HG03159 (cell line): ENCODE measurements around the gene PLCB3.

Experiments used
- ATAC-seq: cut with Tn5 transposase; IDR thresholded peaks from one replicate; pipeline ENCODE4 v1.9.1; 2021; ENCODE audit warnings: mild to moderate bottlenecking, moderate library complexity; ENCODE audit not compliant: unreplicated experiment

PLCB3 gene

DNA sequence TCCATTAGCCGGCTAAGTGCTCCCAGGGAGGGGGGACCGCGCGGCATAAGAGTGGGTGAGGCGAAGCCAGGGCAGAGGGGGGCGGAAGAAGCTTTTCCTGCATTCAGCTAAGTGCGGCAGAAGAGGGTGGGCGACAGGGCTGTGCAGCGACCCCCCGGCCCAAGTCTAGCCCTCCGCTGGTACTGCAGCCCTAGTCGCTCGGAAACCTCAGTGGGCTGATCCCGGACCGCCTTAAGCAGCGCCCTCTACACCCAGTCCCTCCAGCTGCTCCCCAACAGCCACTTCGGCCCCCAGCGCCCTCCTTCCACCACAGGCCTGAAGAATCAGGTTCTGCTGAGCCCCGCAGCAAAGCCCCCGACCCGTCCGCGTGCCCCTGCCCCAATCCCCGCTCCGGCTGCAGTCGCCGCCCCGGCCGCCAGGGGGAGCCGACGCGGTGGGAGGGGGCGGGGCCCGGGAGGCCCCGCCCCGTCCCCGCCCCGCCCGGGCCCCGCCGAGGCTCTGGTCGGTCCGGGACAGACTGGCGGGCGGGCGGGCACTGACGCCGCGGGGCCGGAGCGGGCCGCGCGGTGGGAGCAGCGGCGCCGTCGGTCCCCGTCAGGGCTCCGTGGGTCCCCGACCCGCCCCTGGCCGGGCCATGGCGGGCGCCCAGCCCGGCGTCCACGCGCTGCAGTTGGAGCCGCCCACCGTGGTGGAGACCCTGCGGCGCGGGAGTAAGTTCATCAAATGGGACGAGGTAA is at the start of gene PLCB3:
TSS of gene PLCB3 (plus strand) at position 515 of the 737 bp plus-strand sequence. CDS start at position 635, 120 bp downstream.
- peak; percentile 37 for ATAC-seq

DNA sequence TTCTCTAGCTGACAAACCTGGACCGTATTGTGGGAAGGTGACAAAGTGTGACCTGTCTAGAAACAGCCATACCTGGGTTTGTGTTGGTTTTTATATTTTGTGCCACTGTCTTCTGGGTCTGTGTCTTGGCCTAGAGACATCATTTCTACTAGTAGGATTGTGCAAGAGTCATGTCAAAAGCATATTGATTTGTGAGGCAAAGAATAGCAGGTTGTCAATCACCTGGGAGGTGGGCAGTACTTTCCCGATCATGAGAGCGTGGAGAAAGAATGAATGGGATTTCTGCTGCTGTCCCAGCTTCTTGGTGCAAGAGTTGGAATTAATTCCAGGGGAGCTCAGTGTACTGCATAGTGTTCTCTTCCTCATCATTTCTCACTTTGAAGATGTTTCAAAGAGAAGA is 49.8 kb upstream of the PLCB3 start:
- no peak for ATAC-seq

DNA sequence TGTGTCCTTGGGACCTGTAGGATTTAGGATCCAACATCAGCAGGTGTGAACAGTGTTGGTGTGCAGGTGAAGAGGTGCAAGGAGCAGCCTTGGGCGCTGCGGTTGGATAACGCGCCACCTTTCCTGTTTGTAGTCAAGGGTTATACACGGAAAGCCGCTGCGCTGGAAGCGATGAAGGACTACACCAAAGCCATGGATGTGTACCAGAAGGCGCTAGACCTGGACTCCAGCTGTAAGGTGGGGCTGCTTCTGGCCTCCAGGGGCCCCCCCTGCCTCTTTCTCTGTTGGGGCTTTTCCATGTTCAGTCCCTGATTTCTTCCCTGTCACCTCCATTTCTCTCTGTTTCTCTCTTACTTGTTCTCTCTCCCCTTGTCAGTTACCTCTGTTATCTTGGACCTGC is 48.3 kb upstream of the PLCB3 start:
- ATAC-seq: no peak

DNA sequence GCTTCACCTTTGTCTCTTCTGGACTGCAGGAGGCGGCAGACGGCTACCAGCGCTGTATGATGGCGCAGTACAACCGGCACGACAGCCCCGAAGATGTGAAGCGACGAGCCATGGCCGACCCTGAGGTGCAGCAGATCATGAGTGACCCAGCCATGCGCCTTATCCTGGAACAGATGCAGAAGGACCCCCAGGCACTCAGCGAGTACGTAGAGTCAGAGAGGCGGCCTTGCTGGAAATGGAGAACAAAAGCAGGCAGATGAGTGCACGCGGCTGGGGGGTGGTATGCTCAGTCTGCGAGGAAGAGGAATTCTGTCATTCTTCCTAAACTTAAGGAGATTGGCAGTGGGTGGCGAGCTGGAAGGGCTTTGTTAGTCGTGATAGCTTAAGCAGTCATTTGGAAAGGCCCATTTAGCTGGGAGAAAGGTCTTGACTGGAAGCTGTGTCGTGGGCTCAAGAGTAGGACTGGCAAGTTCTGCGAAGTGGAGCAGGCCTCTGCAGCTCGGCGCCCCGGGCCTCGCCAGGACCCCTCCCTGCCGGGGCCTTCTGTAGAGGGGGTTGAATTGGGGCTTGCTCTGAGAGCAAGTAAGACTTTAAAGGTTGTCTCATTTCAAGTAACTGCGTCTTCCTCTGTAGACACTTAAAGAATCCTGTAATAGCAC is 47.8 kb upstream of the PLCB3 start:
- ATAC-seq: no peak

DNA sequence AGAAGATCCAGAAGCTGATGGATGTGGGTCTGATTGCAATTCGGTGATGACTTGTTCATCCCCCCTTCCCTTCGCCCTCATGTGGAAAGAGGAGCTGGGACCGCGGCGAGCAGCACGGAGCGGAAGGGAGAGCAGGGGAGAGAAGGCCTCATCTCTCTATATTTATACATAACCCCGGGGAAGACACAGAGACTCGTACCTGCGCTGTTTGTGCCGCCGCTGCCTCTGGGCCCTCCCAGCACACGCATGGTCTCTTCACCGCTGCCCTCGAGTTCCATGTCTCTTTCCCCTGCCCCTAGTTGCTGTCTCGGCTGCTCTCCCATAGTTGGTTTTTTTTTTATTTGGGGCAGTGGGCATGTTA is 47.3 kb upstream of the PLCB3 start:
- ATAC-seq: no peak

DNA sequence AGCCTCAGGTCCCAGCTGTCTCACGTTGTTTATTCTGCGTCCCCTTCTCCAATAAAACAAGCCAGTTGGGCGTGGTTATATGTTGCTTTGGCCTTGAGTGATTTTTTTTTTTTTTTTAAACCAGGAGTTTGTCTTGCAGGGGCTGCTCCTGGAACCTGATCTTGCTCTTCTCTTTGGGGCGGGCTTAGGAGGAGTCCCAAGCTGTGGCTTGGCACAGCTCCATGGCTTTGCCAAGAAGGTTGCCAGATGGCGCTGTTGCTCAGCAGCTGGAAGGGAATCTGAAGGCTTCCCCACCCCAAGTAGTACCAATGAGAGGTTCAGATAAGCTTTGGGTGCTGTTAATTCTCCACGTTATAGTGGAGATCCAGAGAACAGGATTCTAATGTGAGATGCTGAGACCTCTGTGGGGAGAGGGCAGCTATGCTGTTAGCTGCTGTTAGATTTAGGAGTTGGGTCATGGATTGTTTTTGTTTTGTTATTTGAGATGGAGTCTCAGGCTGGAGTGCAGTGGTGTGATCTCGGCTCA is 46.8 kb upstream of the PLCB3 start:
- ATAC-seq: no peak

DNA sequence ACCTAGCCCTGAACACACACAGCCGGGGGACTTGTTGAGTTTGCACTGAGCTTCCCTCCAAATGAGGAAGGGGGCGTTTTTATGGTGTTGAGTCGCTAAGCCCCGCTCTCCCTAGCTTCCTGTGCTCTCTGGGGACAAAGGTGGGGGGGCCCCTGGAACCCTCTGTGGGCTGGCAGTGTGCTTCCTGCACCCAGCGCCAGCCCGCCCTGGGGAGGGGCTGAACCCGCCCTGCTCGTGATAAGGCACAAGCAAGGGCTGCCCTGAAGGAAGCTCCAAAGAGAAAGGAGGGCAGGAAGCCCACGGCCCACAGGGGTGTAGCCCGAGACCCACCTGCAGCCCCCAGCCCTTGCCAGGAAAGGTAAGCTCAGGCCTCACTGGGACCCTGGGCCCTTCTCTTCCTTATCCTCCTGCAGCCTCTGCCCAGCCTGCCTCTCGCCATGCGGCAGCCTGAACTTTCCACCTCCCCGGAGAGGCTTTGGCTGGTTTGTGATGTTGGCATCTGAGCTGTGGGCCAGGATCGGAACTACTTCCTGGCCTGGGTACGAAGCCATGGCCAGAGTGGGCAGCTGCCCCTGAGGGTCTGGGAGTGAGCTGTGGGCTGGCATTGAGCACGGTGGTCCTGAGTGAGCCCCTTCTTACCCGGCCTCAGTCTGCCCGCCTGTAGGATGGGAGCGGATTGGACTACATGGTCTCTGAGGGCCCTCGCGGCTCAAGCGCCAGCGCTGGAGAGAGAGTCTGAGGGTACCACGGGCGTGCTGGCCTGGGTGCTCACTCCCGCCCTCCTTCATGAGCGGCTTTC is 44.7 kb upstream of the PLCB3 start, which contains the start of gene FERMT3:
TSS of gene FERMT3 (plus strand) at position 265 of the 799 bp plus-strand sequence. CDS start 644 bp downstream, outside the sequence.
- ATAC-seq: no peak

DNA sequence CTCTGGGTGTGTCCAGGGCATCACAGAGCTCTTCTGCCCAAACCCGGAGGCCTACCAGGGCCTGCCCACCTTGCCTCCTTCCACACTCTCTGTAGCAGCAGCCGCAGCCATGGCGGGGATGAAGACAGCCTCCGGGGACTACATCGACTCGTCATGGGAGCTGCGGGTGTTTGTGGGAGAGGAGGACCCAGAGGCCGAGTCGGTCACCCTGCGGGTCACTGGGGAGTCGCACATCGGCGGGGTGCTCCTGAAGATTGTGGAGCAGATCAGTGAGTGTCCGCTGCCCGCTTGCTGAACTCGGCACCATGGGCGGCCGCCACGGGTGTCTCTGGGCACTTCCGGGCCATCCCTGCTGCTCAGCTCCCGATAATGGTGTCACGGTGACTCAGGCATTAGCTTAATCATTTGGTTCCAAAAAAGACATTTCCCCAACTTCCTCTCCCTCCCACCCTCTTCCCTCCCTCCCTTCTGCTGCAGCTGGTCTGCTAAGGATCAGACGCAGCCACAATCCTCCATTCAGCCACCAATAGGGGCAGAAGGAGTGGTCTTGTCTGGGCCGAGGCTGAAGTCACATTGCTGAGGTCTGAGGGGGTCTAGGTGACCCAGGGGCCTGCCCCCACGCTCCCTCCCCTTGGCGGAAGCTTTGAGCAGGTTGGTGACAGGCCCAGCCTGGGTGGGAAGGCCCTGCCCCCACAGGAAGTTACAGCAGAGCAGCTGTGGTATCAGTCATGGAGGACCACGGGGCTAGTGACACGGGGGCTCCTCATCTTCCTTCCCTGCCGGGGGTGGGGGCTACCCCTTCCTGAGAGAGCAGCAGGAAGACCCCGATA is 43.9 kb upstream of the PLCB3 start:
- ATAC-seq: peak; percentile 53

DNA sequence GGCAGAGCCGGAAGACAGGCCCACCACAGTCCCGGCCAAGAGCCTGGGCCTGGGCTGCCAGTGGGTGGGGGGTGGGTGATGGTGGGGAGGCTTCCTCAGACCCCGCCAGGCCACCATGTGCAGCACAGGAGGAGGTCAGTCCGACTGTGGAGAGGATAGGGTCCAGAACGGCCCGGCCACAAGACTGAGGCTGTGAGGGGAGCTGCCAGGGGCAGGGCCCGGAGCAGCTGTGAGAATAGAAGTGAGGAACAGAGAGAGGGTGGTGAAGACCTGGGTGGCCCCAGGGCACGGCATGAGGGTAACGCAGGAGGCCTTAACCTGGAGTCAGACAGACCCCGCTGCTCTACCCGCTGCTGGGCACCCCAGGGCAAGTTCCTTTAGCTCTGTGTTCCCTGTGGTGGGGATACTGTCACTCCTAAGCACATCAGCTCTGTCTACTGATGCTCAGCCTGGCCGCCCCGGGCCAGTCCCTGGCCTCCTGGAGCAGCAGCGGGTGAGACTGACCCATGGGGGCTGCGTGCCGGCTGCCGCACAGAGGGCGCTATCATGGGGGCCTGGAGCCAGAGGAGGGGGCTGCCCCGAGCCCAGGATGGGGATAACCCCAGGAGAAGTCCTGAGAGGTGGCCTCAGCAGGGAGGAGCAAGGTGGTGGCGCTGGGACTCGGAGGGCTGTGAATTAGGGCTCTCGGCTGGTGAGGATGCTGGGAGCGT is 43.1 kb upstream of the PLCB3 start:
- no peak for ATAC-seq

DNA sequence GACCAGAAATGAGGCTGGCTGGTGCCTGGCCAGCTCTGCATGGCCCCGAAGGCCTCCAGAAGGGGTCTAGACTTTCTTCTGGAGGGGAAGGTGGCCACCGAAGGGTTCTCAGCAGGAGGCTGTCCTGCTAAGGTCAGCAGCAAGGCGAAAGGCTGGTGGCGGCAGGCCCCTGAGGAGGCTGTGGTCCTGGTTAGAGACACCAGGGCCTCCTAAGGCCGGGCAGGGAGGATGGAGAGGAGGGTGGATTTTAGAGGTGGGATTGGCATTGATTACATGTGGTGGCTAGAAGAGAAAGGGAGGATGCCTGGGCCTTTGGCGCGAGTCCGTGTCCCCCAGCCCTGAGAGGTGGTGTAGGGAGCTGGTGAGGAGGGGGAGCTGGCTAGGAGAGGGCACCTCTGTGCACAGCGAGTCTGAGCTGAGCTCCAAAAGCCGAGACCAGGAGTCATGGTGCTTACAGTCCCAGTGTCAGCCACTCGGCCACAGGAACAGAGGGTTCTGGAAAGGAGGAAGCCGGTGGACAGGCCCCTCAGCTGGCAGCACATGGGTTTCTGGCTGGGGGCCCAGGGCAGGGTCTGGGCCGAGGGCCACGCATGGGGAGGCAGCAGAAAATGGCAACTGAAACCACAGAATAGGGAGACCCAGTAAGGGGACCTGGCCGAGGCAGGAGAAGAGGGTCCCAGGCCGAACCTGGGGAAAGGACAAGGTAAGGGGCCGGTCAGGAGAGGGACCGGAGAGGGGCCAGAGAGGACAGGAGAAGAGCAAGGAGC is 42.4 kb upstream of the PLCB3 start:
- ATAC-seq: no peak

DNA sequence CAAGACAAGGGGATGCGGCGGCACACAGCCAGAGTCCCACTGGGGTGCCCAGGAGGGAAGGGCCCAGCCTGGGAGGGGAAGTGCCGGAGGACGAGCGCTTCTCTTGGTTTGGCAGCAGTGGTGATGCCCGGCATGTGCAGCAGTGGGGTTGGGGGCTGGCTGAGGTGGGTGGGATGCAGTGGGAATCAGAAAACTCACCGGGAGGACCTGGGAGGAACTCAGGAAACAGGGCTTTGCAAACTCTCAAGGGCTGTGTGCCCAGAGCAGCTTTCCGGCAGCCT is 41.8 kb upstream of the PLCB3 start:
- no peak for ATAC-seq

DNA sequence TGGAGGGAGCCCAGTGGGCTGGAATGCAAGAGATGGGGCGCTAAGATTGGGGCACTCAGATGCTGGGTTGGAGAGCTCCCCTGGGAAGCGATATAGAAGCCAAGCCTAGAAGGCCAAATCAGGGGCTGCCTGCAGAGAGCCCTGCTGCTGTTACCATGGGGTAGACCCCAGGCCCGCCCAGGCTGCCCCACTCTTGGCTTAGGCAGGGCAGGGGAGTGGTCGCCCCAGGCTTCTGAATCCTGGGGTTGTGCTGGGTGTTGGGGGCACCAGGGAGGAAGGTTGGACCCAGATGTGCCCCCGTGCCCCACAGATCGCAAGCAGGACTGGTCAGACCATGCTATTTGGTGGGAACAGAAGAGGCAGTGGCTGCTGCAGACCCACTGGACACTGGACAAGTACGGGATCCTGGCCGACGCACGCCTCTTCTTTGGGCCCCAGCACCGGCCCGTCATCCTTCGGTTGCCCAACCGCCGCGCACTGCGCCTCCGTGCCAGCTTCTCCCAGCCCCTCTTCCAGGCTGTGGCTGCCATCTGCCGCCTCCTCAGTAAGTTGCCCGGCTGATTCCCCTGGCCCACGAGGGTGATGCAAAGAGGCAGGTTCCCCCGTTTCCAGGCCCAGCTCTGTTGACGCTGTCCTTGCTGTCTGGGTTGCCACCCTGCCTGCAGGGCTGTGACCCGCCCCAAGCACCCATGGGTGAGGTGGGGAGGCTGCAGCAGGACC is 40.9 kb upstream of the PLCB3 start:
- ATAC-seq: no peak

DNA sequence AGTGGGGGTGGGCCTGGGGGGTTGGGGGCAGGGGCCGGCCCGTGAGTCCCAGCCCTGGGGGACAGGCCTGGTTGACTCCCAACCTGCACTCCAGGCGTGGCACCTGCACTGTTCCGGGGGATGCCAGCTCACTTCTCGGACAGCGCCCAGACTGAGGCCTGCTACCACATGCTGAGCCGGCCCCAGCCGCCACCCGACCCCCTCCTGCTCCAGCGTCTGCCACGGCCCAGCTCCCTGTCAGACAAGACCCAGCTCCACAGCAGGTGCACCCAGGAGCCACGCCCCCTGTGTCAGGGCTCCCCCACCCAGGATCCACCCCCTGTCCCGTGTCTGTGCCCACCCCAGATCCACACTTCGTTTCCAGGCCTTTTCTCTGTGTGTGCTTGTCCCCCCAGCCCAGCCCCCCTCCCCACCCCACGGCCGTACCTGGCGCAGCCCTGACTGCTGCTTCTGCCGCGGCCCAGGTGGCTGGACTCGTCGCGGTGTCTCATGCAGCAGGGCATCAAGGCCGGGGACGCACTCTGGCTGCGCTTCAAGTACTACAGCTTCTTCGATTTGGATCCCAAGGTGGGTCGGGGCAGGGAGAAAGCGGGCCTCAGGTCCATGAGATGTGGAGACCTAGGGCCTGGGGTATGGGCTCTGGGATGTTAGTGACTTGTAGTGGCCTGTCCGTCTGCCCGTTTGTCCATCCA is 40.0 kb upstream of the PLCB3 start:
- no peak for ATAC-seq

DNA sequence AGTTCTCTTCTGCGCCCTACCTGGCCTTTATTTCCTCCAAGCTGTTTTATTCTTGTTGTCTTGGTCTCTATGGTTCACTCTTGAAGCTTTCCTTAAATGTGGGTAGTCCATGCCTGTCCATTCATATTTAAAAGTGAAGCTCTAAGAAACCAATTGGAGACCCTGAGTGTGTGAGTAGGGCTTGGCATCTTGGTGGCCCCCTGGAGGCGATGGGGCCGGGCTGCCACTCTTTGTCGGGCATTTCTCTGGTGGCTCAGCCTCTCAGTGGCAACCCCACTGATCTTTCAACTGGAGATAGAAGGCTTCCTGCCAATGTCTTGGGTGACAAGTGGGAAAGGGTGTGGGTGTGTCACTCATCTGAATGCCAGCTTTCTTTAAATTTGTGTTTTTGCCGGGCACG is 34.5 kb upstream of the PLCB3 start:
- ATAC-seq: no peak

DNA sequence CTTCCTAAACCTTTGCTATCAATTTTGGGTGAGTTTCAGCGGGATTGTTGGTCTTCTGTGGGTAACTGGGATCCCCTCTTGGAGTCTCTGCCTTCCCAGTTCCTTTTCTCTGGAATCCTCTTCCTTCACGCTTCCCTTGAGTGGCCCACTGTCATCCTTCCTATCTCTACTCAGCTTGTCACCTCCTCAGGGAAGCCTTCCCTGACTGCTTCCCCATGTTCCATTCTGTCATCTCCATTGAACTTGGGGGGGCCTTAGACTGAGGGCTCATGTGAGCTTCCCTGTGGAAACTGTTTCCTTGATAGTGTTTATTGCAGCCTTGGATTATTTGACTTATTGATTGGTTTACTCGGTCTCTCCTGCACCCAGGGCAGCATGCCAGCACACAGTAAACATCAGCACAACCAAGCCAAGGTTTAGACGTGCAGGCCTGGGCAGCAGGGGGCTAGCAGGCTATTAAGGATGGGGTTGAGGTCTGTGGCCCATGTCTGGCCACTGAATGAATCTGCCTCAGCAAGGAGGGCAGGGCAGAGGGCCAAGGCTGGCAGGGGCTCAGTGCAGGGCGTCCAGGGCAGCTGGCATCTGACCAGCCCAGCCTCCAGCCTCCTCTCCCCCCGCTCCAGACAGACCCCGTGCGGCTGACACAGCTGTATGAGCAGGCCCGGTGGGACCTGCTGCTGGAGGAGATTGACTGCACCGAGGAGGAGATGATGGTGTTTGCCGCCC is 32.5 kb upstream of the PLCB3 start:
- ATAC-seq: no peak

DNA sequence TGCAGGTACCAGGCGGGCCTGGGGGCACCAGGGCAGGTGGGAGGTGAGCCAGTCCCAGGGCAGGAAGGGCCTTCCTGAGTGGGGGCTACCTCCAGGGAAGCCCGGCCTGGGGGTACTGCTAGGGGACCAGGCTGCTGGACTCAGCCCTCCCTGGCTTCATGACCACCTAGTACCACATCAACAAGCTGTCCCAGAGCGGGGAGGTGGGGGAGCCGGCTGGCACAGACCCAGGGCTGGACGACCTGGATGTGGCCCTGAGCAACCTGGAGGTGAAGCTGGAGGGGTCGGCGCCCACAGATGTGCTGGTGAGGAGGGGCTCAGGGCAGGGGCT is 32.0 kb upstream of the PLCB3 start:
- no peak for ATAC-seq

DNA sequence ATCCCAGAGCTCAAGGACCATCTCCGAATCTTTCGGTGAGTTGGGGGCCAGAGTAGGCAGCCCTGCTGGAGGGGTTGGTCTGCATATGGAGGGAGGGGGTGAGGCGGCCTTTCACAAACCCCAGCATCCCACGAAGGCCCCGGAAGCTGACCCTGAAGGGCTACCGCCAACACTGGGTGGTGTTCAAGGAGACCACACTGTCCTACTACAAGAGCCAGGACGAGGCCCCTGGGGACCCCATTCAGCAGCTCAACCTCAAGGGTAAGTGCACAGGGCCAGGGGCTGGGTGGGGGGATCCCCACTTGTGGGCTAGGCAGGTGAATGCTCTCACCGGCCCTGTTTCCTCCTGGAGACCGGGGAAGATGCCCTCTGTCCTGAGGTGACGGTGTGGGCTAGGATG is 31.6 kb upstream of the PLCB3 start:
- no peak for ATAC-seq

DNA sequence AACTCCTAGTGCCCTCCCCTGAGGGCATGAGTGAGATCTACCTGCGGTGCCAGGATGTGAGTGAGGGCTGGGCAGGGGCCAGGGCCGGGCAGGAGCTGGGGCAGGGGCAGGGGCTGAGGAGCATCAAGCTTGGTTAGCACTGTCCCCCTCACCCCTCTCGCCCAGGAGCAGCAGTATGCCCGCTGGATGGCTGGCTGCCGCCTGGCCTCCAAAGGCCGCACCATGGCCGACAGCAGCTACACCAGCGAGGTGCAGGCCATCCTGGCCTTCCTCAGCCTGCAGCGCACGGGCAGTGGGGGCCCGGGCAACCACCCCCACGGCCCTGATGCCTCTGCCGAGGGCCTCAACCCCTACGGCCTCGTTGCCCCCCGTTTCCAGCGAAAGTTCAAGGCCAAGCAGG is 31.1 kb upstream of the PLCB3 start:
- ATAC-seq: no peak
